Stimulated activated effector memory CD8-positive, alpha-beta T cell treated with anti-CD3 and anti-CD28 coated beads, Interleukin-12 subunit alpha, Interleukin-12 subunit beta, amount 100 ng/mL, for 72 hours (primary cell): ENCODE measurements around the gene LRRC52.

Experiments used
- ATAC-seq: fragments of 150-1000 bp; cut with Tn5 transposase; 2 replicates; pipeline ENCODE4 v1.10.0; 2021
- DNase-seq, 2 donors: peaks; one replicate each; pipeline ENCODE4 v3.0.0; 2021 to 2022; ENCODE audit warnings: low spot score in 2 of 2
- H3K27ac Mint-ChIP-seq: one replicate; pipeline ENCODE4 v1.8.0; 2022; ENCODE audit warnings: mild to moderate bottlenecking, mixed read lengths
- H3K36me3 Mint-ChIP-seq: one replicate; pipeline ENCODE4 v1.8.0; 2022; ENCODE audit warnings: mild to moderate bottlenecking, mixed read lengths
- H3K4me1 Mint-ChIP-seq: one replicate; pipeline ENCODE4 v1.8.0; 2022; ENCODE audit warnings: mixed read lengths
- H3K4me3 Mint-ChIP-seq: one replicate; pipeline ENCODE4 v1.8.0; 2022; ENCODE audit warnings: mild to moderate bottlenecking, mixed read lengths
- H3K9me3 Mint-ChIP-seq: one replicate; pipeline ENCODE4 v1.8.0; 2022; ENCODE audit warnings: mixed read lengths

The LRRC52 gene

DNA sequence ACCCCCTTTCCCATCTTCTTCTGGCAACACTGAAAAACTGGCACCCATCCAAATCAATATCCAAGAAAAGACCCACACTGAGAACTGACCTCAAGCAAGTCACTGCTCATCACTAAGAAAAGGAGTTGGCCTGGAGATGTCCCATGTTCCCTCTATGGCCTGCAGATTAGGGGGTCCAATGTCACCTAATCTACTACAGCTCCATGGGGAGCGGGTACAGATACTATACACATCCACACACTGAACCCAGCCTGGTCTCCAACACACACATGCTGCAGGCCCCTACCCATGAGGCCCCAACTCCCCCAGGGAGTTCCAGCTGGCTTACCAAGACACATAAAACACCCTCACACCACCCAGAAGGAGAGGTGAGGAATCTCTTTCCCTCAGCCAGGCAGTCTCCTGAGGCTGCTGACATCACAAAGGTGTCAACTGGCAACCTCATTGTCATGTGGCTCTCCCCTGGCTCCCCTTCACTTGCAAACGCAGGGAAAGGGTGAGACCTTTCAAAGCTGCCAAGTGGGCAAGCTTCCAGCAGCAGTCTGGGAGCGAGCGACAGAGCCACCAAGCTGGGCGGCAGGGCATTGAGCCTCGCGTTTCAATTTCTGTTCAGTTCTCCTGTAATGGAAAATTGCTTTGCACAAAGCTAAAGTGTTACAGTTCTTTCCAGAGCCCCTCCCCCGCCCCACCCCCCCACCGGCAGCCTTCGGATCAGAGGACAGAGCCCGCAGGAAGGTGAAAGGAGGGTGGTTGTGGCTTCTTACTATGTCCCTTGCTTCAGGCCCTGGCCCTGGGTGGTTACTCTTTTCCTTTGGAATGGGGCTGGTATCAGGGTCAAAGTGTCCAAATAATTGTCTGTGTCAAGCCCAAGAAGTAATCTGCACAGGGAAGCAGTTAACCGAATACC, at the start of gene LRRC52:
TSS of gene LRRC52 (plus strand) at position 469 of the 907 bp plus-strand sequence. CDS start at position 766, 297 bp downstream.
- no peak within 1 kb of the TSS for H3K27ac Mint-ChIP-seq
- no peaks in the 10 kb centered on the region for H3K4me1 Mint-ChIP-seq
- no peak for DNase-seq
- no peak for ATAC-seq
- no peak within 1 kb of the TSS for H3K4me3 Mint-ChIP-seq
- H3K9me3 Mint-ChIP-seq = no peaks in the 10 kb centered on the region
- no peaks in the 10 kb centered on the region for H3K36me3 Mint-ChIP-seq

- Mint-ChIP-seq H3K4me1 (peaks cover 5% of the 10 kb centered on the region), H3K27ac (no peak overlapping the region), H3K4me3 (no peak overlapping the region), H3K36me3 (no peaks in the 10 kb centered on the region), H3K9me3 (no peaks in the 10 kb centered on the region)
- DNase-seq = no peak
- ATAC-seq = no peak
Measured at GRCh38 chr1:165494949-165495857, 48.6 kb upstream of the LRRC52 start.

DNA sequence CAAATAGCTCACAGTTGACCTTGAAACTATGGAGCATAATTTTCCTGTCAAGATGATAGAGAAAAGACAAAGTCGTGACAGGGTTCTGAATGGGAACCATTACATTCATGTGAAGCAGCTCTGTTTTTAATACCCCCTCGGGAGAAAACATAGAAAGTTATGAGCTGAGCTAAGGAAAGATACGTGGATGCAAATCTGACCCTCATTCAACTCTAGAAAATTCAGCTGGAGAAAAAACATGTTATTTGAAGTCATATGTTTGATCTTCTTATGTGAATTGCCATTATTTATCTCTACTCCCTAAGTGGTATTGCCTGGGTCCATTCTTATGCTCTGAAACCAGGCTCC, 48.0 kb upstream of the LRRC52 start:
- H3K4me3 Mint-ChIP-seq = no peak overlapping the region
- H3K36me3 Mint-ChIP-seq = no peaks in the 10 kb centered on the region
- H3K4me1 Mint-ChIP-seq = peaks cover 5% of the 10 kb centered on the region
- H3K27ac Mint-ChIP-seq = no peak overlapping the region
- DNase-seq (no peak), ATAC-seq (no peak)
- no peaks in the 10 kb centered on the region for H3K9me3 Mint-ChIP-seq

DNA sequence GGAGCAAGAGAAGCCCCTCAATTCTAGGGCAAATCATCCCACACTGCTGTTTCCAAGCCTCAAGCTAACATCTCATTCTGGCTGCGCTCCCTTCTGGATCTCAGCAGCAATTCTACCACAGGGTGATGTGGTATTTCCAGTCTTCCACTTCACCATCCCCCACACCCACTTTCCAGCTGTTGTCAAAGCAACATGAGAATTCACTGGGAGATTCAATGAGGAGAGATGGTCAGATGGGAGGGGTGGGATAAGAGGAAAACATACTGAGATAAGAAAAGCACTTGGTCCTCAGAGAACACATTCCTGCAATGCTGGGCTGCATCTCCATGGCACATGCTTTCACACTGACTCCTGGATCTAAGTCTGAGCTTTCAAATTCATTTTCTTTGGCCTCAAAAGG, 47.3 kb upstream of the LRRC52 start:
- DNase-seq = no peak
- ATAC-seq = no peak

GRCh38 chr1:165497069-165498013, 46.5 kb upstream of the LRRC52 start:
- no peak for DNase-seq
- Mint-ChIP-seq H3K4me3 (no peak overlapping the region), H3K4me1 (peaks cover 5% of the 10 kb centered on the region)

More for the DNA sequence above, 47.3 kb upstream of the LRRC52 start:
- Mint-ChIP-seq H3K36me3 (no peaks in the 10 kb centered on the region), H3K9me3 (no peaks in the 10 kb centered on the region), H3K4me3 (no peak overlapping the region), H3K27ac (no peak overlapping the region), H3K4me1 (peaks cover 5% of the 10 kb centered on the region)

DNA sequence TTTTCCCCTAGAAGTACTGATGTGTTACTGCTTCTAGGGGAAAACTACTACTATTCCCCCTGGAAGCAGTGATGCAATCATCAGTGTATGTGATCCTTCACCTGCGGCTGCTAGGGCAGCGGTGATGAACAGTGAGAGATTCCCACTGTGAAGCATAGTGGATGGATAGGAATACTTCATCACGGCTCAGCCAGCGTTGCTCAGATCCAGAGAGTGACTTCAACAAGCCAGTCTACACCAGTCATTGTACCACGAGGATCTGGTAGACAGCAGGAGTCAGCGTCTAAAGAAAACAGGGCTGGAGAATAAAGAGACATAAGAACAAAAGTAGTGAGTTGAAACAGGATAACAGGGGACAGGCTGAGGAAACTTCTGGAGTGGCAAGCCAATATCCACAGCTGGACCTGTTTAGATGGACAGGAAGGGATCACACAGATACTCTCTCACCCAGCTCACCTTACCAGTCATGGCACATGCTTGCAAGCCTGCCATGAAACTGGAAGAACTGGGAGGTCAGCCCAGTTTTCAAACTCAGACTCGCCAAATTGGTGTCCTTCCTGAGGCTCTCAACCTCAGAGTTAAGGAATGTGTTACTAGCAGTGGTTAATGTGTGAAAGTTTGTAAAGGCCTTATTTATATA, 42.4 kb upstream of the LRRC52 start:
- DNase-seq (no peak), ATAC-seq (no peak)
- H3K4me3 Mint-ChIP-seq = no peak overlapping the region
- H3K27ac Mint-ChIP-seq = no peak overlapping the region
- no peaks in the 10 kb centered on the region for H3K36me3 Mint-ChIP-seq
- H3K4me1 Mint-ChIP-seq = no peaks in the 10 kb centered on the region
- no peaks in the 10 kb centered on the region for H3K9me3 Mint-ChIP-seq

More at GRCh38 chr1:165497069-165498013, 46.5 kb upstream of the LRRC52 start:
- peak; percentile 43 for ATAC-seq
- no peak overlapping the region for H3K27ac Mint-ChIP-seq
- no peaks in the 10 kb centered on the region for H3K36me3 Mint-ChIP-seq
- no peaks in the 10 kb centered on the region for H3K9me3 Mint-ChIP-seq

DNA sequence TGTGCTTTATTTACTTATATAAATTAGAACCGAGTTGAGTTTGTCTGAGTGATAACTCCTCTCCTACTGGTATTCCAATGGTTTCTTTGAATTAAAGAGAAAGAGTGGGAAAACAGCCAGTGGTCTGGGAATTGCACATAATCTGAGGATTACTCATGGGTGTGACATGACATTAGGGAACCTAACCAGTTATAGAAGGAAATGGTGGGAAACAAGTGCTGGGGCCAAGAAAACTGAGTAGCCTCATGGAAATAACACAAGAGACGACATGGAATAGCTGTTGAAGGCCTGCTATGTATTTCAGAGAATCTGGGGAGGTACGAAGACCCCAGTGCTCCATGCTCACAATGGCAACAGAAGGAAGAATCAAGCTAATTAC, 41.8 kb upstream of the LRRC52 start:
- Mint-ChIP-seq H3K27ac (no peak overlapping the region), H3K36me3 (no peaks in the 10 kb centered on the region), H3K4me3 (no peak overlapping the region), H3K9me3 (no peaks in the 10 kb centered on the region), H3K4me1 (no peaks in the 10 kb centered on the region)
- ATAC-seq (no peak), DNase-seq (no peak)

- DNase-seq (no peak), ATAC-seq (no peak)
- Mint-ChIP-seq H3K36me3 (no peaks in the 10 kb centered on the region), H3K9me3 (no peaks in the 10 kb centered on the region), H3K27ac (no peak overlapping the region), H3K4me3 (no peak overlapping the region), H3K4me1 (no peaks in the 10 kb centered on the region)
Measured at GRCh38 chr1:165507570-165507969, 36.2 kb upstream of the LRRC52 start.

DNA sequence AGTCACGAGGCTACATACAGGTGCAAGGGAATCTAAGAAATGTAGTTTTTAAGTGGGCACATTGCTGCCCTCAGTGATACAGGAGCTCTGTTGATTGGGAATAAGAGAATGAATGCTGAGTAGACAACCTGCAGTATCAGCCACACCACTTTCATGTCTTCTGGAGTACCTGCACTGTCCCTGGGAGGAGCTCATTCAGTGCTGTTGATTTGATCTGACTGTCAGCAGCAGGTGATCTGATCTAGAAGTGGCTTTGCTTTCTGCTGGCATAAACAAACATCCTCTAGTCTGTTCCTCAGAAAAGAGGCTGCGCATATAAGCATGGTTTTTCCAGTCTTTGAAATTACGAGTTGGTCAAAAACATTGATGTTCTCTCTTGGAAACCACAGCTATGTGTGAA, 35.5 kb upstream of the LRRC52 start:
- Mint-ChIP-seq H3K4me1 (no peaks in the 10 kb centered on the region), H3K9me3 (no peaks in the 10 kb centered on the region), H3K36me3 (no peaks in the 10 kb centered on the region), H3K27ac (no peak overlapping the region), H3K4me3 (no peak overlapping the region)
- DNase-seq = no peak
- ATAC-seq = no peak

DNA sequence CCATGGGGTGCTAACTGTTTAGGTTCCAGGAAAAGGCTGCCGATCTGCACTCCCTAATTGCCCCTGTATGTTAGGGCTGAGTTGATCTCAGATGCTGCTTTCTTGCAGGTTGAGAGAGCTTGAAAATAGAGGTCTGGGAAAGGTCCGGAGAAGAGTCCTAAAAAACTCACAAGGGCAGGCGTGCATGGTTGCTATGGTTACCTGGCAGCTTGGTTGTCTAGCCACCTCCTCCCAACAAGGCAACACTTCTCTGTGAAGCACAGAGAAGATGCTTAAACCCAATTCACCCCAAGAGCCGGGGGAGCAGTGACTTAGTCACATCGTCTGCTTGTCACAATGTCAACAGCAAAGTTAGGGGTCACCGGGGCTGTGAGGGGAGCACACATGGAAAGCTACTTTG, 31.0 kb upstream of the LRRC52 start:
- no peak overlapping the region for H3K27ac Mint-ChIP-seq
- DNase-seq (no peak), ATAC-seq (no peak)
- H3K9me3 Mint-ChIP-seq = no peaks in the 10 kb centered on the region
- H3K36me3 Mint-ChIP-seq = no peaks in the 10 kb centered on the region
- H3K4me3 Mint-ChIP-seq = no peak overlapping the region
- no peaks in the 10 kb centered on the region for H3K4me1 Mint-ChIP-seq

- H3K36me3 Mint-ChIP-seq = no peaks in the 10 kb centered on the region
- no peaks in the 10 kb centered on the region for H3K4me1 Mint-ChIP-seq
- H3K4me3 Mint-ChIP-seq = no peak overlapping the region
- H3K9me3 Mint-ChIP-seq = peaks cover 8% of the 10 kb centered on the region
- no peak for DNase-seq
- H3K27ac Mint-ChIP-seq = no peak overlapping the region
- no peak for ATAC-seq
Measured at GRCh38 chr1:165516469-165516868, 27.3 kb upstream of the LRRC52 start.

DNA sequence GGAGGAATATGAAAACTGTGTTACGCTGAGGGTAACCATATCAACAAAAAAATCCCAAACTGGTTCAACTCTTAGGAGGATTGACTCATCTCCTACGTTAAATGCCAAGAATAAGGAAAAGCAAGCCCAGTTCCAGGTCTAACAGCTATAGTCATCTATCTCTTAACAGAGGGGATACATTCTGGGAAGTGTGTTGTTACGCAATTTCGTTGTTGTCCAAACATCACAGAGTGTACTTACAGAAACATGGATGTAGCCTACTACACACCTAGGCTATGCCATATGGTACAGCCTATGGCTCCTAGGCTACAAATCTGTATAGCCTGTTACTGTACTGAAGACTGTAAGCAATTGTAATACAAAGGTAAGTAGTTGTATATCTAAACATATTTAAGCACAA, 23.2 kb upstream of the LRRC52 start:
- DNase-seq = no peak
- no peak overlapping the region for H3K27ac Mint-ChIP-seq
- H3K36me3 Mint-ChIP-seq = no peaks in the 10 kb centered on the region
- no peak overlapping the region for H3K4me3 Mint-ChIP-seq
- no peaks in the 10 kb centered on the region for H3K4me1 Mint-ChIP-seq
- peaks cover 10% of the 10 kb centered on the region for H3K9me3 Mint-ChIP-seq
- no peak for ATAC-seq

GRCh38 chr1:165524639-165525285, 19.0 kb upstream of the LRRC52 start:
- no peaks in the 10 kb centered on the region for H3K36me3 Mint-ChIP-seq
- H3K27ac Mint-ChIP-seq = no peak overlapping the region
- H3K4me3 Mint-ChIP-seq = no peak overlapping the region
- DNase-seq (no peak), ATAC-seq (no peak)
- H3K4me1 Mint-ChIP-seq = no peaks in the 10 kb centered on the region
- peaks cover 10% of the 10 kb centered on the region for H3K9me3 Mint-ChIP-seq

DNA sequence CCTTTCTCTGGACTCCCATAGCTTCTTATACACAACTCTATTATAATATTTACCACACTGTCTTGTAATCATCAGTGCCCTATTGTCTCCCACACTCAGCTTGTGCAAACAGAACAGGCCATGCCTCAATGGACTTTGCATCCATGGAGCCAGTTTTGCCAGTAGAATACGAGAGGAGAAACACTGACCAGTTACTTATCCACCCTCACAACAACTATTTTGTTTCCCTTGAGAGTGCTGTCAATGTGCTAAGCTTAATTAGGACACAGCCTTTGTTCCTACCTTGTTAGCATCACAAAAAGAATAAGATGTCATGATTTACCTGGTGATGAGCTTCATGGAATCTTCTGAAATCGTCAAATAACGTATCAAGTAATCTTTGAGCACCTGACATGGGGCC, 18.1 kb upstream of the LRRC52 start:
- no peak for ATAC-seq

More for the DNA sequence above, 18.1 kb upstream of the LRRC52 start:
- no peak for DNase-seq
- Mint-ChIP-seq H3K27ac (no peak overlapping the region), H3K9me3 (peaks cover 7% of the 10 kb centered on the region), H3K36me3 (no peaks in the 10 kb centered on the region), H3K4me1 (no peaks in the 10 kb centered on the region), H3K4me3 (no peak overlapping the region)
